Testis (tissue), 2 donors: ENCODE measurements around the gene DIS3L2.

Source experiments
- CTCF ChIP-seq, 3 experiments: fragments of 450-650 bp in 2 of 3; fragments of 200-600 bp in 1 of 3; sonication (generic) in 1 of 3; IDR thresholded peaks; one replicate each; pipeline ENCODE4 v1.5.1; 2016 to 2019; ENCODE audit warnings: antibody characterized with exemption in 3 of 3, mild to moderate bottlenecking in 2 of 3, moderate library complexity in 1 of 3
- POLR2A ChIP-seq: fragments of 450-650 bp; IDR thresholded peaks from one replicate; pipeline ENCODE4 v1.6.1; 2017; ENCODE audit warnings: antibody characterized with exemption, mild to moderate bottlenecking, moderate library complexity

GRCh38 chr2:232225895-232226294 is 264.4 kb downstream of the DIS3L2 start:
- TF ChIP-seq CTCF (IDR thresholded peaks at IDR 0.05) (no peak), POLR2A (no peak)
